Transverse colon (tissue), 4 donors: ENCODE results near the gene FUNDC2. TPM values are rescaled to one million over a fixed set of nuclear protein-coding genes. Genes with fewer than 3 reads are reported as not detected.

ENCODE experiments used
- DNase-seq: peaks from one replicate; pipeline ENCODE4 v3.0.0-alpha.2; 2019
- H3K27ac ChIP-seq, 4 donors: fragments of 200-600 bp; sonication (generic); 2 replicates each; pipeline ENCODE4 v1.5.1; 2016 to 2018; ENCODE audit warnings: inconsistent platforms in 4 of 4
- H3K27me3 ChIP-seq: fragments of 200-600 bp; sonication (generic); 2 replicates; pipeline ENCODE4 v1.5.1; 2017; ENCODE audit warnings: inconsistent platforms
- H3K36me3 ChIP-seq, 4 donors: fragments of 200-600 bp; sonication (generic); 2 replicates each; pipeline ENCODE4 v1.5.1; 2017 to 2019; ENCODE audit warnings: inconsistent platforms in 4 of 4
- H3K4me1 ChIP-seq, 4 donors: fragments of 200-600 bp; sonication (generic); 2 replicates each; pipeline ENCODE4 v1.5.1; 2017 to 2020; ENCODE audit warnings: inconsistent platforms in 4 of 4
- H3K4me3 ChIP-seq, 4 donors: fragments of 200-600 bp; sonication (generic); 1 replicate in 1 of 4; 2 replicates in 3 of 4; pipeline versions ENCODE4 v1.5.1 to v1.6.1; 2017 to 2019; ENCODE audit warnings: inconsistent platforms in 4 of 4
- H3K9me3 ChIP-seq, 2 donors: fragments of 200-600 bp; sonication (generic); 2 replicates each; pipeline ENCODE4 v1.5.1; 2017 to 2019; ENCODE audit warnings: inconsistent platforms in 2 of 2
- EP300 ChIP-seq: sonication (generic); formaldehyde crosslinking; IDR thresholded peaks from one replicate; pipeline ENCODE4 v1.6.1; 2017; ENCODE audit warnings: antibody characterized with exemption, low read depth
- POLR2A ChIP-seq: fragments of 450-650 bp; IDR thresholded peaks from one replicate; pipeline ENCODE4 v1.6.1; 2016; ENCODE audit warnings: antibody characterized with exemption, mild to moderate bottlenecking, moderate library complexity
- POLR2AphosphoS5 ChIP-seq, 3 donors: sonication (generic); formaldehyde crosslinking; IDR thresholded peaks; one replicate each; pipeline ENCODE4 v1.6.1; 2016; ENCODE audit warnings: antibody characterized with exemption in 3 of 3
- WGBS, 2 donors: methylation state at CpG; one replicate each; pipeline ENCODE4 v1.1.5; 2018; ENCODE audit warnings: low coverage in 1 of 2; 5-methylcytosine and 5-hydroxymethylcytosine counted together
- in situ Hi-C, 4 donors: fragments of 200-750 bp; cut with MboI; loops; one replicate each; pipeline versions ENCODE4 v1.15.0 to v1.15.1; 2017; ENCODE audit warnings: low sequenced_read_pairs in 3 of 4, low pct_ligation_motif_present in 1 of 4, low pct_unique_long_range_greater_than_20kb in 1 of 4
- intact Hi-C: fragments of 100-400 bp; cut with DNase I; formaldehyde crosslinking; loops from one replicate; pipeline ENCODE4 v1.15.1; 2023; ENCODE audit warnings: low total_unique reads
- total RNA-seq, 4 donors: library from RNA; depleted of rRNA; stranded (reverse); fragments of >200 nt; gene quantifications; one replicate each; pipeline ENCODE4 v1.1.0, GENCODE V29; 2016
- TF ChIP-seq, protein P1 (sequence below), 5 experiments: fragments of 200-600 bp in 3 of 5; fragments of 450-650 bp in 2 of 5; sonication (generic) in 3 of 5; IDR thresholded peaks; 1 replicate in 2 of 5; 2 replicates in 3 of 5; pipeline ENCODE4 v1.5.1; 2016 to 2017; ENCODE audit warnings: antibody characterized with exemption in 5 of 5, inconsistent platforms in 3 of 5, mild to moderate bottlenecking in 2 of 5, moderate library complexity in 1 of 5

Gene FUNDC2
- total RNA-seq, 4 donors from 2014 or later = 7.8 to 42.9 (median 32.9) TPM

DNA sequence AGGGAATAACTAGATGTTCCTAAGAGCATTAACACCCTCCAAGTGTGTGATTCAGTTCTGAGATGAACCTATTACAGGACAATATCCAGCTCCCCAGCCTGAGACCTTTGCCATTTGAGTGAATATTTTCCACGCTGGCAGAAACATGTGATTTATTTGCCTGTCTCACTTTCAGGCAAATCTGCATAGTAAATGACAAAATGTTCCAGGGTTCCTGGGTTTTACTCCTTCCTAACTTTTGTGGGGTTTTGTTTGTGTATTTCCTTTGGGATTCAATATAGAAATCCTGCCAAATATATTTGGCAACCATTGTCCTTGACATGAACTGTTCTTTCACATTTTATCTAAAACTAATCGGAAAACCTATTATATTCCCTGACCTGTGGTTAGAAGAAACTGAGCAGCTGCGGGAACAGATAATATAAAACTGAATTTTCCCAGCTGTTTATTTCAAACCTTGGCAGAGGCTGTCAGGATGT, 16.6 kb upstream of the FUNDC2 start:
- in situ Hi-C loops = no loop called here
- no peak overlapping the region for H3K4me3 ChIP-seq
- WGBS, 2 donors = 45 to 75% methylated on average over 2 to 3 of the region's 3 CpGs
- H3K4me1 ChIP-seq = no peaks in the 10 kb centered on the region
- peak overlapping the region in 1 of 4 donors; percentile 8 for H3K27ac ChIP-seq
- H3K36me3 ChIP-seq = no peaks in the 10 kb centered on the region
- TF ChIP-seq POLR2A (no peak), EP300 (no peak), POLR2AphosphoS5 (IDR thresholded peaks at IDR 0.05) (no peak)
- TF ChIP-seq, protein P1, sequence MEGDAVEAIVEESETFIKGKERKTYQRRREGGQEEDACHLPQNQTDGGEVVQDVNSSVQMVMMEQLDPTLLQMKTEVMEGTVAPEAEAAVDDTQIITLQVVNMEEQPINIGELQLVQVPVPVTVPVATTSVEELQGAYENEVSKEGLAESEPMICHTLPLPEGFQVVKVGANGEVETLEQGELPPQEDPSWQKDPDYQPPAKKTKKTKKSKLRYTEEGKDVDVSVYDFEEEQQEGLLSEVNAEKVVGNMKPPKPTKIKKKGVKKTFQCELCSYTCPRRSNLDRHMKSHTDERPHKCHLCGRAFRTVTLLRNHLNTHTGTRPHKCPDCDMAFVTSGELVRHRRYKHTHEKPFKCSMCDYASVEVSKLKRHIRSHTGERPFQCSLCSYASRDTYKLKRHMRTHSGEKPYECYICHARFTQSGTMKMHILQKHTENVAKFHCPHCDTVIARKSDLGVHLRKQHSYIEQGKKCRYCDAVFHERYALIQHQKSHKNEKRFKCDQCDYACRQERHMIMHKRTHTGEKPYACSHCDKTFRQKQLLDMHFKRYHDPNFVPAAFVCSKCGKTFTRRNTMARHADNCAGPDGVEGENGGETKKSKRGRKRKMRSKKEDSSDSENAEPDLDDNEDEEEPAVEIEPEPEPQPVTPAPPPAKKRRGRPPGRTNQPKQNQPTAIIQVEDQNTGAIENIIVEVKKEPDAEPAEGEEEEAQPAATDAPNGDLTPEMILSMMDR (IDR thresholded peaks at IDR 0.05) = no peak
- intact Hi-C loops = no loop called here
- no peak for DNase-seq
- H3K9me3 ChIP-seq = no peaks in the 10 kb centered on the region
- H3K27me3 ChIP-seq = no peaks in the 10 kb centered on the region

DNA sequence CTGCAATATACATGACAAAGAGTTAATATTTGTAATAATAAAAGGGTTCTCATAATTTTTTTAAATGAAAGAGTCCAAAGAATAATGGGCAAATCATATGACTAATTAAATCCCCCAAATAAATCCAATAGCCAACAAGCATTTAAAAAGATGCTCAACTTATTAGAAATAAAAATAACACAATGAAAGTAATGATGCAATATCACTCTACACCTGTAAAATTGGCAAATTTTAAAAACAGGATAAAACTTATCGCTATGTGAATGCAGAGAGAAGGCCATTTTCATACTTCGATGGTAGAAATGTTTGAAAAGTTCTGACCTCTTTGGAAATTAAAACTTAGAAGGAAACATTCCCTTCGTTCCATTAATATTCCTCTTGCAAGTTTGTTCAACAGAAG, 6.1 kb upstream of the FUNDC2 start:
- intact Hi-C loops = no loop called here
- no peak for DNase-seq
- no peaks in the 10 kb centered on the region for H3K4me1 ChIP-seq
- H3K27ac ChIP-seq = no peak overlapping the region
- in situ Hi-C loops = no loop called here
- 85 to 100% methylated on average over 3 of the region's 3 CpGs for WGBS, 2 donors
- H3K36me3 ChIP-seq = no peaks in the 10 kb centered on the region
- no peak overlapping the region for H3K4me3 ChIP-seq
- no peak for TF ChIP-seq POLR2AphosphoS5 (IDR thresholded peaks at IDR 0.05)
- TF ChIP-seq, protein P1 (IDR thresholded peaks at IDR 0.05) = no peak
- TF ChIP-seq EP300 = no peak
- TF ChIP-seq POLR2A = no peak
- H3K9me3 ChIP-seq = no peaks in the 10 kb centered on the region
- no peaks in the 10 kb centered on the region for H3K27me3 ChIP-seq

DNA sequence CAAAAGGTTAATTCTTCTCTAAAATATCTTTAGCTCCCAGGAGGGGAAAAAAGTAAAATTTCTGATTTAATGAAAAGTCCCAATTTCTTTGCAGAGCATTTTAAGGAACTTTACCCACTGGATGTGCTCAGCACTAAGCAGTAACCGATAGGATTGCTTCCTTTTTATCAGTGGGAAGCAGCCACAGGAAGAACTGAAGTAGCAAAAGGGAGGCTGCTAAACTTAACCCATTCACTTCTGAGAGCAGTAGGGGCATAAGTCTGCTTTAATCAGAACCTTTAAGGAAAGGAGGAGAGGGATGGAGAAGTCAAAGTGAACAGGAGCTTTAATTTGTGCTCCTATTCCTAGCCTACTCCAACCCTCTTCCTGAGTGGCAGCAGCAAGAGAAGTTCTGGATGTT, 4.1 kb upstream of the FUNDC2 start, which contains the start of gene F8:
Gene F8, minus strand, starts transcription at position 139 of the 400 bp plus-strand sequence. CDS start 171 bp downstream, outside the sequence.
- Histone ChIP-seq H3K4me3 (no peak within 1 kb of the TSS), H3K4me1 (no peaks in the 10 kb centered on the region), H3K36me3 (no peaks in the 10 kb centered on the region), H3K27ac (no peak within 1 kb of the TSS), H3K27me3 (no peaks in the 10 kb centered on the region), H3K9me3 (no peaks in the 10 kb centered on the region)
- TF ChIP-seq, protein P1 (IDR thresholded peaks at IDR 0.05) = no peak
- TF ChIP-seq POLR2AphosphoS5 (IDR thresholded peaks at IDR 0.05) (no peak), POLR2A (no peak), EP300 (no peak)
- DNase-seq = no peak
- 0 to 22% methylated on average over 1 of the region's 1 CpG for WGBS, 2 donors
- in situ Hi-C loops (no loop called here), intact Hi-C loops (no loop called here)

DNA sequence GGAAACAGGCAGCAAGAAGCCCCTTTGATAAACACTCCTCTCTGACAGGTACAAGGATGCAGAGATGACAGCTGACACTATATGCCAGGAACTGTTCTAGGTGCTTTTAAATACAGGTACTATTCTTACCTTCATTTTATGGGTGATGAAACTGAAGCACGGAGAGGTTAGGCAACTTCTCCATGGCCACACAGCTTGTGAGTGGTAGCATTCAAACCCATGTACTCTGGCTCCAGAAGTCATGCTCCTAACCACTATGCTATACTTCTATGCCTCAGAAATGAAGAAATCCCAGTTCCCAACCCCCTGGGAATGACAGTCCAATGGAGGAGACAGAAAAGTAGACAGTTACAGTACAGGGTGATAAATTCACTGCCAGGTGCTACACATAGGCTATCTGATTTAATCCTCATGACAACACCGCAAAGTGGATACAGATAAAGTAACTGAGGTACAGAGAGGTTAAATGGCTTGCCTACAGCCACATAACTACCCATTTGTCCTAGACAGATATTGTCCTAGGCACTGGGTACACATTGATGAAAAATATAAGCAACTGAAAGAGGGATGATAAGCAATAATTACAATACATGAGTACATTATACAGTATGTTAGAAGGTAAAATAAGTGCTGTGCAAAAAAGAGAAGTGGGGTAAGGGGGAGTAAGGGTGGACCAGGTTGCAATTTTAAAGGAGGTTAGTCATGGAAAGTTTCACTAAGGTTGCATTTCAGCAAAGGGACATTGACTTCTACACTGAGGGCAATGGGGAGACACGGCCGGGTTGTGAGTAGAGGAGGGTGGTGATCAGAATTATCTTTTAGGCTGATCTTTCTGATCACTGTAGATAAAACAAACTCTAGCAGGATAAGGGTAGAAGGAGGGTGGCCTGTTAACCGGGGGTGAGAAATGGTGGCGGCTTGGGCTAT, 2.5 kb upstream of the FUNDC2 start:
- TF ChIP-seq, protein P1 (IDR thresholded peaks at IDR 0.05) = no peak
- intact Hi-C loops (no loop called here), in situ Hi-C loops (no loop called here)
- H3K4me3 ChIP-seq = no peak overlapping the region
- no peak overlapping the region for H3K27ac ChIP-seq
- no peaks in the 10 kb centered on the region for H3K36me3 ChIP-seq
- no peak for DNase-seq
- H3K27me3 ChIP-seq = no peaks in the 10 kb centered on the region
- H3K4me1 ChIP-seq = peaks cover 0 to 13% (median 5%) of the 10 kb centered on the region in 4 donors
- 84 to 93% methylated on average over 3 to 6 of the region's 6 CpGs for WGBS, 2 donors
- H3K9me3 ChIP-seq = no peaks in the 10 kb centered on the region
